Measurements from ENCODE around the gene PDLIM4. TPM values are rescaled to one million over a fixed set of nuclear protein-coding genes. Genes with fewer than 3 reads are reported as not detected.

Gene PDLIM4
- total RNA-seq, 4 donors from 2014 or later: 4.6 to 27.2 (median 18.5) TPM

- H3K9me3 ChIP-seq: no peaks in the 10 kb centered on the region
- H3K27ac ChIP-seq: peak overlapping the region in 2 of 4 donors; percentile 13 to 65
- no peak overlapping the region for H3K4me3 ChIP-seq
- H3K4me1 ChIP-seq: peaks cover 3 to 39% (median 14%) of the 10 kb centered on the region in 4 donors
- H3K27me3 ChIP-seq: no peaks in the 10 kb centered on the region
- TF ChIP-seq, protein P1, sequence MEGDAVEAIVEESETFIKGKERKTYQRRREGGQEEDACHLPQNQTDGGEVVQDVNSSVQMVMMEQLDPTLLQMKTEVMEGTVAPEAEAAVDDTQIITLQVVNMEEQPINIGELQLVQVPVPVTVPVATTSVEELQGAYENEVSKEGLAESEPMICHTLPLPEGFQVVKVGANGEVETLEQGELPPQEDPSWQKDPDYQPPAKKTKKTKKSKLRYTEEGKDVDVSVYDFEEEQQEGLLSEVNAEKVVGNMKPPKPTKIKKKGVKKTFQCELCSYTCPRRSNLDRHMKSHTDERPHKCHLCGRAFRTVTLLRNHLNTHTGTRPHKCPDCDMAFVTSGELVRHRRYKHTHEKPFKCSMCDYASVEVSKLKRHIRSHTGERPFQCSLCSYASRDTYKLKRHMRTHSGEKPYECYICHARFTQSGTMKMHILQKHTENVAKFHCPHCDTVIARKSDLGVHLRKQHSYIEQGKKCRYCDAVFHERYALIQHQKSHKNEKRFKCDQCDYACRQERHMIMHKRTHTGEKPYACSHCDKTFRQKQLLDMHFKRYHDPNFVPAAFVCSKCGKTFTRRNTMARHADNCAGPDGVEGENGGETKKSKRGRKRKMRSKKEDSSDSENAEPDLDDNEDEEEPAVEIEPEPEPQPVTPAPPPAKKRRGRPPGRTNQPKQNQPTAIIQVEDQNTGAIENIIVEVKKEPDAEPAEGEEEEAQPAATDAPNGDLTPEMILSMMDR (IDR thresholded peaks at IDR 0.05): no peak
- TF ChIP-seq POLR2A (IDR thresholded peaks at IDR 0.05): no peak
- H3K36me3 ChIP-seq: no peaks in the 10 kb centered on the region
- DNase-seq: peak in 1 of 3 donors; percentile 27
Measured at GRCh38 chr5:132223861-132224260, 33.6 kb upstream of the PDLIM4 start.

- Histone ChIP-seq H3K27ac (peak overlapping the region in 3 of 4 donors; percentile 1 to 65 (median 13)), H3K9me3 (no peaks in the 10 kb centered on the region), H3K4me3 (no peak overlapping the region), H3K36me3 (no peaks in the 10 kb centered on the region), H3K27me3 (no peaks in the 10 kb centered on the region), H3K4me1 (peaks cover 3 to 39% (median 14%) of the 10 kb centered on the region in 4 donors)
- peak in 1 of 3 donors; percentile 37 for DNase-seq
- TF ChIP-seq, protein P1 (IDR thresholded peaks at IDR 0.05): no peak
- TF ChIP-seq POLR2A (IDR thresholded peaks at IDR 0.05): no peak
Measured at GRCh38 chr5:132224716-132225115, 32.8 kb upstream of the PDLIM4 start.

- Histone ChIP-seq H3K9me3 (no peaks in the 10 kb centered on the region), H3K4me3 (no peak overlapping the region), H3K27ac (peak overlapping the region in 3 of 4 donors; percentile 21 to 89 (median 65)), H3K27me3 (no peaks in the 10 kb centered on the region), H3K36me3 (no peaks in the 10 kb centered on the region), H3K4me1 (peaks cover 3 to 39% (median 14%) of the 10 kb centered on the region in 4 donors)
- TF ChIP-seq, protein P1 (IDR thresholded peaks at IDR 0.05): no peak
- TF ChIP-seq POLR2A (IDR thresholded peaks at IDR 0.05): no peak
- peak; percentile 16 to 86 (median 84) for DNase-seq
Measured at GRCh38 chr5:132225165-132226032, 32.1 kb upstream of the PDLIM4 start.

GRCh38 chr5:132226516-132227234 lies 30.8 kb upstream of the PDLIM4 start:
- peak in 2 of 3 donors; percentile 15 to 46 for DNase-seq
- peak overlapping the region; percentile 73 to 95 (median 92) for H3K27ac ChIP-seq
- peak overlapping the region; percentile 71 to 84 (median 76) for H3K4me3 ChIP-seq
- H3K4me1 ChIP-seq: peaks cover 3 to 39% (median 14%) of the 10 kb centered on the region in 4 donors
- H3K9me3 ChIP-seq: no peaks in the 10 kb centered on the region
- TF ChIP-seq, protein P1 (IDR thresholded peaks at IDR 0.05): no peak
- TF ChIP-seq POLR2A (IDR thresholded peaks at IDR 0.05): no peak
- no peaks in the 10 kb centered on the region for H3K36me3 ChIP-seq
- no peaks in the 10 kb centered on the region for H3K27me3 ChIP-seq

- H3K27me3 ChIP-seq: no peaks in the 10 kb centered on the region
- peak overlapping the region; percentile 73 to 95 (median 92) for H3K27ac ChIP-seq
- H3K4me1 ChIP-seq: peaks cover 3 to 39% (median 13%) of the 10 kb centered on the region in 4 donors
- TF ChIP-seq, protein P1 (IDR thresholded peaks at IDR 0.05): peak in 1 of 6 experiments; percentile 41
- TF ChIP-seq POLR2A (IDR thresholded peaks at IDR 0.05): no peak
- peak overlapping the region; percentile 71 to 84 (median 76) for H3K4me3 ChIP-seq
- no peak for DNase-seq
- no peaks in the 10 kb centered on the region for H3K9me3 ChIP-seq
- no peaks in the 10 kb centered on the region for H3K36me3 ChIP-seq
Measured at GRCh38 chr5:132227235-132227484, 30.3 kb upstream of the PDLIM4 start.

All from Peyer's patch (tissue), 4 donors.